HG02642 (cell line): Measurements from ENCODE around the gene FAM135A.

Source experiments
- ATAC-seq: cut with Tn5 transposase; IDR thresholded peaks from one replicate; pipeline ENCODE4 v1.9.1; 2021; ENCODE audit warnings: mild to moderate bottlenecking; ENCODE audit not compliant: unreplicated experiment, poor library complexity

FAM135A gene

GRCh38 chr6:70413114-70413991, at the start of gene FAM135A:
TSS of gene FAM135A (plus strand) at chr6:70413508. CDS start at chr6:70428343, 14,835 bp downstream.
- peak; percentile 94 for ATAC-seq

- no peak for ATAC-seq
Observed at GRCh38 chr6:70363741-70364493, 49.4 kb upstream of the FAM135A start.

- peak; percentile 90 for ATAC-seq
Observed at GRCh38 chr6:70369332-70369950, 43.9 kb upstream of the FAM135A start.

- ATAC-seq: no peak
Observed at GRCh38 chr6:70370496-70370895, 42.8 kb upstream of the FAM135A start.

GRCh38 chr6:70371454-70372105, 41.7 kb upstream of the FAM135A start:
- peak; percentile 41 for ATAC-seq

- no peak for ATAC-seq
Observed at GRCh38 chr6:70375166-70375565, 38.1 kb upstream of the FAM135A start.

GRCh38 chr6:70375882-70376281, 37.4 kb upstream of the FAM135A start:
- no peak for ATAC-seq

- ATAC-seq: no peak
Observed at GRCh38 chr6:70376628-70377027, 36.7 kb upstream of the FAM135A start.

- ATAC-seq: no peak
Observed at GRCh38 chr6:70377372-70377771, 35.9 kb upstream of the FAM135A start.

- ATAC-seq: peak; percentile 29
Observed at GRCh38 chr6:70379473-70380013, 33.8 kb upstream of the FAM135A start.

- peak; percentile 89 for ATAC-seq
Observed at GRCh38 chr6:70380252-70380651, 33.1 kb upstream of the FAM135A start.

- ATAC-seq: no peak
Observed at GRCh38 chr6:70380771-70381416, 32.4 kb upstream of the FAM135A start.

GRCh38 chr6:70381417-70381782, 31.9 kb upstream of the FAM135A start:
- ATAC-seq: no peak

GRCh38 chr6:70385901-70386300, 27.4 kb upstream of the FAM135A start:
- no peak for ATAC-seq

- no peak for ATAC-seq
Observed at GRCh38 chr6:70388814-70389213, 24.5 kb upstream of the FAM135A start.

GRCh38 chr6:70389261-70389660, 24.0 kb upstream of the FAM135A start:
- ATAC-seq: no peak

- ATAC-seq: no peak
Observed at GRCh38 chr6:70390067-70390466, 23.2 kb upstream of the FAM135A start.

GRCh38 chr6:70391492-70391891, 21.8 kb upstream of the FAM135A start:
- ATAC-seq: no peak

- ATAC-seq: no peak
Observed at GRCh38 chr6:70394518-70395300, 18.6 kb upstream of the FAM135A start.
